Thyroid gland (tissue), 4 donors: ENCODE data around the gene SPATA12.

Experiments
- CTCF ChIP-seq, 6 experiments: fragments of 200-600 bp in 3 of 6; fragments of 450-650 bp in 3 of 6; sonication (generic) in 3 of 6; IDR thresholded peaks; one replicate each; pipeline ENCODE4 v1.5.1; 2016 to 2019; ENCODE audit warnings: antibody characterized with exemption in 6 of 6, mild to moderate bottlenecking in 2 of 6, inconsistent platforms in 1 of 6, moderate library complexity in 1 of 6
- POLR2A ChIP-seq, 2 donors: fragments of 450-650 bp; IDR thresholded peaks; one replicate each; pipeline ENCODE4 v1.6.1; 2017; ENCODE audit warnings: antibody characterized with exemption in 2 of 2, mild to moderate bottlenecking in 2 of 2, moderate library complexity in 1 of 2

- TF ChIP-seq POLR2A (IDR thresholded peaks at IDR 0.05) (no peak), CTCF (IDR thresholded peaks at IDR 0.05) (no peak)
Measured at GRCh38 chr3:57030721-57031120, 29.7 kb upstream of the SPATA12 start.
